ENCODE data around the gene STK10.

DNA sequence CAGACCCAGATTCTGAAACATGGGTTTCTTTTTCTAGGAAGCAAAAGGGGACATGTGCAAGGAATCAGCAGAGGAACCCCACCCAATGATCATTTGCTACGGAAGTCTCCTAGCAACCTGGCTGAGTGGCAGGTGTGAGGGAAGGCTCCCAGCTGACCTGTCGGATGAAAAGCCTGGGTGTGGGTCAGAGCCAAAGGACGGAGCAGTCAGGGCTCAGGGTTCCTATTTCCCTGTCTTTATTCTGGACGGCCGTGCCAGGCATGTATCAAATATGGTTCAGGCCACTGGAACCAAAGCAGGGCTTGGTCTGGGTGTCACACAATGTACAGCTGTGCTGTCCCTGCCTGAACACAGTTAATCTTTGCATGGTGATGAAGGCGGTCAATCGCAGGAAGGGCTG lies 20.1 kb downstream of the STK10 start:
- TF ChIP-seq, protein P1, sequence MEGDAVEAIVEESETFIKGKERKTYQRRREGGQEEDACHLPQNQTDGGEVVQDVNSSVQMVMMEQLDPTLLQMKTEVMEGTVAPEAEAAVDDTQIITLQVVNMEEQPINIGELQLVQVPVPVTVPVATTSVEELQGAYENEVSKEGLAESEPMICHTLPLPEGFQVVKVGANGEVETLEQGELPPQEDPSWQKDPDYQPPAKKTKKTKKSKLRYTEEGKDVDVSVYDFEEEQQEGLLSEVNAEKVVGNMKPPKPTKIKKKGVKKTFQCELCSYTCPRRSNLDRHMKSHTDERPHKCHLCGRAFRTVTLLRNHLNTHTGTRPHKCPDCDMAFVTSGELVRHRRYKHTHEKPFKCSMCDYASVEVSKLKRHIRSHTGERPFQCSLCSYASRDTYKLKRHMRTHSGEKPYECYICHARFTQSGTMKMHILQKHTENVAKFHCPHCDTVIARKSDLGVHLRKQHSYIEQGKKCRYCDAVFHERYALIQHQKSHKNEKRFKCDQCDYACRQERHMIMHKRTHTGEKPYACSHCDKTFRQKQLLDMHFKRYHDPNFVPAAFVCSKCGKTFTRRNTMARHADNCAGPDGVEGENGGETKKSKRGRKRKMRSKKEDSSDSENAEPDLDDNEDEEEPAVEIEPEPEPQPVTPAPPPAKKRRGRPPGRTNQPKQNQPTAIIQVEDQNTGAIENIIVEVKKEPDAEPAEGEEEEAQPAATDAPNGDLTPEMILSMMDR (IDR thresholded peaks at IDR 0.05; ENCODE audit: borderline replicate concordance, extremely low read depth, low read length, poor library complexity, severe bottlenecking): no peak
- no peak for TF ChIP-seq EZH2 (IDR thresholded peaks at IDR 0.05; ENCODE audit: borderline replicate concordance, low read depth, low read length, severe bottlenecking)
